ENCODE data around the gene EML2. TPM values are rescaled to one million over a fixed set of nuclear protein-coding genes. Genes with fewer than 3 reads are reported as not detected.

EML2 gene
- total and polyA plus RNA-seq, 10 of the 15 experiments (the other 5 are each of a cell fraction or from before 2014, with no cell fraction given) = 1.6 to 64.0 (median 27.5) TPM

- TF ChIP-seq POLR2AphosphoS2 (IDR thresholded peaks at IDR 0.05; ENCODE audit: low read depth, low read length) (0 out of 2 replicates have a peak, but pooled peaks have one; percentile 18), CEBPB (IDR thresholded peaks at IDR 0.05; ENCODE audit: borderline replicate concordance in 1 of 2, low read depth in 2 of 2, low read length in 2 of 2) (no peak), ZBTB11 (CRISPR knock-in tag; IDR thresholded peaks at IDR 0.05) (peak; percentile 22; the same call in 1 of the 2 replicates), MYB (IDR thresholded peaks at IDR 0.05; ENCODE audit: borderline replicate concordance, low read depth, low read length) (no peak), ZNF217 (IDR thresholded peaks at IDR 0.05) (no peak), IRF3 (IDR thresholded peaks at IDR 0.05) (no peak), E2F4 (IDR thresholded peaks at IDR 0.05; ENCODE audit: low read depth, low read length) (no peak), ZBED1 (IDR thresholded peaks at IDR 0.05; ENCODE audit: borderline replicate concordance) (no peak), JUNB (IDR thresholded peaks at IDR 0.05) (no peak), KLF5 (IDR thresholded peaks at IDR 0.05; ENCODE audit: partially characterized antibody) (peak; percentile 51), ZNF622 (IDR thresholded peaks at IDR 0.05) (no peak), TCF3 (IDR thresholded peaks at IDR 0.05; ENCODE audit: borderline replicate concordance, insufficient read depth, low read depth, low read length) (0 out of 2 replicates have a peak, but pooled peaks have one; percentile 30), SMAD5 (IDR thresholded peaks at IDR 0.05; ENCODE audit: low read depth) (0 out of 2 replicates have a peak, but pooled peaks have one; percentile 29), ZNF592 (IDR thresholded peaks at IDR 0.05) (no peak), TCF7 (IDR thresholded peaks at IDR 0.05; ENCODE audit: borderline replicate concordance) (no peak), SIN3A (IDR thresholded peaks at IDR 0.05; ENCODE audit: low read depth, low read length) (no peak), CBFB (IDR thresholded peaks at IDR 0.05; ENCODE audit: low read depth) (no peak)
These were observed 2.3 kb upstream of the EML2 start (continued) for GRCh38 chr19:45641274-45642105.

Measured in GM12878 (cell line).